ENCODE data around the gene TMUB2.

The TMUB2 gene

GRCh38 chr17:44149750-44150329 is 36.9 kb upstream of the TMUB2 start:
- Histone ChIP-seq H3K9me3 (ENCODE audit: low read depth, low read length) (no peaks in the 10 kb centered on the region), H3K4me3 (no peak overlapping the region), H3K9ac (ENCODE audit: insufficient read length) (no peak overlapping the region), H3K36me3 (ENCODE audit: insufficient read depth, low read length) (peaks cover 45% of the 10 kb centered on the region), H3K27ac (no peak overlapping the region)
- TF ChIP-seq POLR2AphosphoS5 (IDR thresholded peaks at IDR 0.05; ENCODE audit: borderline replicate concordance, low read depth, low read length) (no peak), FOXP2 (optimal IDR thresholded peaks at IDR 0.05; ENCODE audit: control extremely low read depth, extremely low read length, insufficient read depth) (no peak), EZH2 (IDR thresholded peaks at IDR 0.05) (no peak)
- no peak for DNase-seq (ENCODE audit: low read depth, low spot score)

GRCh38 chr17:44152875-44153274 is 33.9 kb upstream of the TMUB2 start:
- TF ChIP-seq FOXP2 (optimal IDR thresholded peaks at IDR 0.05; ENCODE audit: control extremely low read depth, extremely low read length, insufficient read depth): no peak
- TF ChIP-seq POLR2AphosphoS5 (IDR thresholded peaks at IDR 0.05; ENCODE audit: borderline replicate concordance, low read depth, low read length): no peak
- TF ChIP-seq EZH2 (IDR thresholded peaks at IDR 0.05): no peak
- Histone ChIP-seq H3K9ac (ENCODE audit: insufficient read length) (no peak overlapping the region), H3K27ac (no peak overlapping the region), H3K9me3 (ENCODE audit: low read depth, low read length) (no peaks in the 10 kb centered on the region), H3K36me3 (ENCODE audit: insufficient read depth, low read length) (peaks cover 27% of the 10 kb centered on the region), H3K4me3 (no peak overlapping the region)
- DNase-seq (ENCODE audit: low read depth, low spot score): no peak

- H3K9ac ChIP-seq (ENCODE audit: insufficient read length): no peak overlapping the region
- peaks cover 21% of the 10 kb centered on the region; the same call in 1 of the 2 replicates for H3K36me3 ChIP-seq (ENCODE audit: insufficient read depth, low read length)
- H3K9me3 ChIP-seq (ENCODE audit: low read depth, low read length): no peaks in the 10 kb centered on the region
- H3K27ac ChIP-seq: no peak overlapping the region
- no peak overlapping the region for H3K4me3 ChIP-seq
- no peak for DNase-seq (ENCODE audit: low read depth, low spot score)
- TF ChIP-seq EZH2 (IDR thresholded peaks at IDR 0.05) (no peak), FOXP2 (optimal IDR thresholded peaks at IDR 0.05; ENCODE audit: control extremely low read depth, extremely low read length, insufficient read depth) (no peak), POLR2AphosphoS5 (IDR thresholded peaks at IDR 0.05; ENCODE audit: borderline replicate concordance, low read depth, low read length) (no peak)
Observed at GRCh38 chr17:44155488-44155887, 31.3 kb upstream of the TMUB2 start.

- DNase-seq (ENCODE audit: low read depth, low spot score): no peak
- no peak overlapping the region for H3K4me3 ChIP-seq
- no peak overlapping the region for H3K27ac ChIP-seq
- peaks cover 16% of the 10 kb centered on the region; the same call in 1 of the 2 replicates for H3K36me3 ChIP-seq (ENCODE audit: insufficient read depth, low read length)
- TF ChIP-seq FOXP2 (optimal IDR thresholded peaks at IDR 0.05; ENCODE audit: control extremely low read depth, extremely low read length, insufficient read depth) (no peak), EZH2 (IDR thresholded peaks at IDR 0.05) (no peak), POLR2AphosphoS5 (IDR thresholded peaks at IDR 0.05; ENCODE audit: borderline replicate concordance, low read depth, low read length) (no peak)
- no peak overlapping the region for H3K9ac ChIP-seq (ENCODE audit: insufficient read length)
- no peaks in the 10 kb centered on the region for H3K9me3 ChIP-seq (ENCODE audit: low read depth, low read length)
Observed at GRCh38 chr17:44159519-44160210, 27.1 kb upstream of the TMUB2 start.

GRCh38 chr17:44164476-44164875 is 22.3 kb upstream of the TMUB2 start:
- no peak for DNase-seq (ENCODE audit: low read depth, low spot score)
- TF ChIP-seq POLR2AphosphoS5 (IDR thresholded peaks at IDR 0.05; ENCODE audit: borderline replicate concordance, low read depth, low read length) (no peak), EZH2 (IDR thresholded peaks at IDR 0.05) (no peak), FOXP2 (optimal IDR thresholded peaks at IDR 0.05; ENCODE audit: control extremely low read depth, extremely low read length, insufficient read depth) (no peak)
- no peaks in the 10 kb centered on the region for H3K9me3 ChIP-seq (ENCODE audit: low read depth, low read length)

GRCh38 chr17:44167181-44167861 is 19.5 kb upstream of the TMUB2 start:
- TF ChIP-seq FOXP2 (optimal IDR thresholded peaks at IDR 0.05; ENCODE audit: control extremely low read depth, extremely low read length, insufficient read depth) (no peak), POLR2AphosphoS5 (IDR thresholded peaks at IDR 0.05; ENCODE audit: borderline replicate concordance, low read depth, low read length) (no peak), EZH2 (IDR thresholded peaks at IDR 0.05) (no peak)
- Histone ChIP-seq H3K27ac (no peak overlapping the region), H3K4me3 (no peak overlapping the region), H3K36me3 (ENCODE audit: insufficient read depth, low read length) (0 out of 2 replicates have a peak, but pooled peaks cover 2% of the 10 kb centered on the region), H3K9me3 (ENCODE audit: low read depth, low read length) (no peaks in the 10 kb centered on the region), H3K9ac (ENCODE audit: insufficient read length) (no peak overlapping the region)
- no peak for DNase-seq (ENCODE audit: low read depth, low spot score)

More at GRCh38 chr17:44164476-44164875, 22.3 kb upstream of the TMUB2 start:
- H3K4me3 ChIP-seq: no peak overlapping the region
- no peak overlapping the region for H3K27ac ChIP-seq
- H3K36me3 ChIP-seq (ENCODE audit: insufficient read depth, low read length): peaks cover 8% of the 10 kb centered on the region; the same call in 1 of the 2 replicates
- no peak overlapping the region for H3K9ac ChIP-seq (ENCODE audit: insufficient read length)

- Histone ChIP-seq H3K4me3 (no peak overlapping the region), H3K36me3 (ENCODE audit: insufficient read depth, low read length) (no peaks in the 10 kb centered on the region), H3K9ac (ENCODE audit: insufficient read length) (no peak overlapping the region), H3K9me3 (ENCODE audit: low read depth, low read length) (no peaks in the 10 kb centered on the region), H3K27ac (no peak overlapping the region)
- no peak for DNase-seq (ENCODE audit: low read depth, low spot score)
- no peak for TF ChIP-seq EZH2 (IDR thresholded peaks at IDR 0.05)
- TF ChIP-seq POLR2AphosphoS5 (IDR thresholded peaks at IDR 0.05; ENCODE audit: borderline replicate concordance, low read depth, low read length): no peak
- TF ChIP-seq FOXP2 (optimal IDR thresholded peaks at IDR 0.05; ENCODE audit: control extremely low read depth, extremely low read length, insufficient read depth): no peak
Observed at GRCh38 chr17:44170135-44170498, 16.7 kb upstream of the TMUB2 start.

GRCh38 chr17:44170499-44171201 is 16.1 kb upstream of the TMUB2 start, which contains the start of gene ASB16:
Gene ASB16 (plus strand): TSS chr17:44170704. CDS start chr17:44170790, 86 bp downstream.
- H3K27ac ChIP-seq: no peak within 1 kb of the TSS
- H3K9ac ChIP-seq (ENCODE audit: insufficient read length): no peak within 1 kb of the TSS
- H3K4me3 ChIP-seq: no peak within 1 kb of the TSS
- H3K36me3 ChIP-seq (ENCODE audit: insufficient read depth, low read length): no peaks in the 10 kb centered on the region
- DNase-seq (ENCODE audit: low read depth, low spot score): no peak
- TF ChIP-seq FOXP2 (optimal IDR thresholded peaks at IDR 0.05; ENCODE audit: control extremely low read depth, extremely low read length, insufficient read depth) (no peak), EZH2 (IDR thresholded peaks at IDR 0.05) (no peak), POLR2AphosphoS5 (IDR thresholded peaks at IDR 0.05; ENCODE audit: borderline replicate concordance, low read depth, low read length) (no peak)
- no peaks in the 10 kb centered on the region for H3K9me3 ChIP-seq (ENCODE audit: low read depth, low read length)

All from SK-N-MC (cell line).